Measurements from ENCODE around the gene VWF.

The VWF gene

GRCh38 chr12:5905757-5906156 is 218.7 kb downstream of the VWF start:
- DNase-seq, result no peak

DNA sequence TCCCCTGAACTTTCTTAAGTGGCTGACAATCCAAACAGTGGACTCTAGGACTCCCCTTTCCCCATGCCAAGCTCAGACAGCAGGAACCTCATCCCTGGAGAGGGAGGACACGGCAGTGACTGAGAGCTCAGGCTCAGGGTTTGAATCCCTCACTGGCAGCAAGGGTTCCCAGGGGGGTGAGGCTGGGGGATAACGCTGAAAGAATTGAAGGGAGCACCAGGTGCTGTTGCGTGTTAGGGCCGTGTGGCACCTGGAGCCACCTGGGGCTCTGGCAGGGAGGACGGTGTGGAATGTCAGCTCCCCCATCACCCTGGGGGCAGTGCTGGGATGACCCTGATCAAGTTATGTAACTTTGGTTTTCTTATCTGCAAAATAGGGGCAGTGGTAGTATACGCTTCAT is 219.5 kb downstream of the VWF start:
- no peak for DNase-seq

- DNase-seq, result no peak
Measured at GRCh38 chr12:5904441-5904840, 220.0 kb downstream of the VWF start.

GRCh38 chr12:5902736-5903135 is 221.7 kb downstream of the VWF start:
- DNase-seq, result no peak

DNA sequence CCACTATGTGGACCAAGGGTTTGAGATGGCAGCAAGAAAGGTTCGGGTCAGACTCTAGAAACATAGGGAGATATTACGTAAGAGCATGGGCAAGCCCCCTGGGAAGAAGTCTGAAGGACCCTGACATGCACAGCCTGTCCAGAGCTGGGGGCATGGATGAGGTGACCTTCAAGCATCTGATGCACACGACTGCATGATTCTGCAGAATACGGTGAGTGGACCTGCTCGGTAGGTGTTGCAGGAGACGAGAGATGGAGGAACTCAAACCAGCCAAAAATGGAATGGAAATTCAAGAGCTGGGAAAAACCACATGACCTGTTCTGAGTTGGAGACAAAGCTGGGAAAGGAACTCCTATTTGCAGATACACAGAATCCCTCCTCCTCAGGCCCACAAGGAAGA is 223.1 kb downstream of the VWF start:
- DNase-seq, result no peak

- DNase-seq, result no peak
Measured at GRCh38 chr12:5900533-5901205, 223.8 kb downstream of the VWF start.

- DNase-seq, result no peak
Measured at GRCh38 chr12:5900076-5900475, 224.4 kb downstream of the VWF start.

DNA sequence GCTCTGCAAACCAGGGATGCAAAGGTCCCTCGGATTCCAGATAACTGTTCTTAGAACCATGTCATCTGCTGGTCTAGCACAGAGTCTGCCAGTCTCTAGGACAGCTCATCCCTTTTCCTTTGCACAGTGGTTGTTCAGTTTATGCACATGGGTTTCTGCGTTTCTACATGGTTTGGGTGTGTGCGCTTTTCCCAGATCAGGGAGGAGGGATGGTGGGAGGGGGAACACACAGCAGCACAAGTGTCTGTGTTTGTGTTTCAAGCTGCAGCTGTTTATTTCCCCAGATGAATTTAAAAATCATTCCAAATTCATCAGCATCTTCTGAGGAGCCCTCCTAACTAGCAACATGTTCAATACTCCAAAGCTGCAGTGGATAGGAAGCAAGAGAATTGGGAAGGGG is 224.8 kb downstream of the VWF start:
- no peak for DNase-seq

- no peak for DNase-seq
Measured at GRCh38 chr12:5898874-5899273, 225.6 kb downstream of the VWF start.
